GM19239 (cell line): ENCODE results near the gene ARG1.
A peak's percentile ranks its signal among the peaks of the same experiment; 100 is the strongest.

Source experiments
- DNase-seq: peaks from one replicate; pipeline ENCODE4 v3.0.0; 2011; ENCODE audit warnings: low spot score; ENCODE audit not compliant: insufficient read length
- FAIRE-seq: peaks from 2 replicates; lab custom pipeline; 2011; peaks lifted over from hg19 to GRCh38; lab: Jason Lieb, UNC

Gene ARG1

GRCh38 chr6:131575834-131576478 is 2.9 kb downstream of the ARG1 start:
- no peak for DNase-seq
- no peak for FAIRE-seq

- DNase-seq (no peak), FAIRE-seq (no peak)
Measured at GRCh38 chr6:131581523-131581922, 8.5 kb downstream of the ARG1 start.

GRCh38 chr6:131586543-131586942 is 13.5 kb downstream of the ARG1 start:
- FAIRE-seq (no peak), DNase-seq (no peak)

- FAIRE-seq (no peak), DNase-seq (no peak)
Measured at GRCh38 chr6:131587909-131588308, 14.9 kb downstream of the ARG1 start.

GRCh38 chr6:131588643-131589042 is 15.6 kb downstream of the ARG1 start:
- no peak for DNase-seq
- no peak for FAIRE-seq

GRCh38 chr6:131592935-131593334 is 19.9 kb downstream of the ARG1 start:
- FAIRE-seq: no peak
- DNase-seq: no peak

- FAIRE-seq: no peak
- no peak for DNase-seq
Measured at GRCh38 chr6:131594074-131594473, 21.0 kb downstream of the ARG1 start.

- DNase-seq (no peak), FAIRE-seq (no peak)
Measured at GRCh38 chr6:131597446-131597845, 24.4 kb downstream of the ARG1 start.

- FAIRE-seq (no peak), DNase-seq (no peak)
Measured at GRCh38 chr6:131600716-131601115, 27.7 kb downstream of the ARG1 start.

- FAIRE-seq (no peak), DNase-seq (no peak)
Measured at GRCh38 chr6:131602781-131603312, 29.8 kb downstream of the ARG1 start.

- no peak for FAIRE-seq
Measured at GRCh38 chr6:131613296-131613925, 40.4 kb downstream of the ARG1 start.

GRCh38 chr6:131615275-131615674 is 42.2 kb downstream of the ARG1 start:
- no peak for FAIRE-seq
- DNase-seq: no peak

More at GRCh38 chr6:131613296-131613925, 40.4 kb downstream of the ARG1 start:
- DNase-seq: no peak

- FAIRE-seq (peak; percentile 95), DNase-seq (peak; percentile 60)
Measured at GRCh38 chr6:131627724-131628682, 55.0 kb downstream of the ARG1 start, which contains the start of gene MED23. Gene MED23 (minus strand): TSS chr6:131628242. CDS start chr6:131628049, 193 bp downstream.

- no peak for DNase-seq
- FAIRE-seq: no peak
Measured at GRCh38 chr6:131628726-131629125, 55.7 kb downstream of the ARG1 start.

GRCh38 chr6:131629651-131630050 is 56.6 kb downstream of the ARG1 start:
- FAIRE-seq (no peak), DNase-seq (no peak)

- DNase-seq: no peak
- FAIRE-seq: no peak
Measured at GRCh38 chr6:131631625-131632289, 58.7 kb downstream of the ARG1 start.
